HuH-7.5 (cell line): ENCODE data around the gene DCANP1.

Experiments
- DNase-seq: peaks from one replicate; pipeline ENCODE4 v3.0.0; 2011; ENCODE audit warnings: low spot score

The DCANP1 gene

GRCh38 chr5:135423146-135423845 lies 23.9 kb downstream of the DCANP1 start:
- no peak for DNase-seq

- no peak for DNase-seq
Measured at GRCh38 chr5:135422419-135422818, 24.7 kb downstream of the DCANP1 start.

- DNase-seq, result no peak
Measured at GRCh38 chr5:135417083-135417482, 30.1 kb downstream of the DCANP1 start.

GRCh38 chr5:135405082-135405481 lies 42.1 kb downstream of the DCANP1 start:
- DNase-seq, result no peak

DNA sequence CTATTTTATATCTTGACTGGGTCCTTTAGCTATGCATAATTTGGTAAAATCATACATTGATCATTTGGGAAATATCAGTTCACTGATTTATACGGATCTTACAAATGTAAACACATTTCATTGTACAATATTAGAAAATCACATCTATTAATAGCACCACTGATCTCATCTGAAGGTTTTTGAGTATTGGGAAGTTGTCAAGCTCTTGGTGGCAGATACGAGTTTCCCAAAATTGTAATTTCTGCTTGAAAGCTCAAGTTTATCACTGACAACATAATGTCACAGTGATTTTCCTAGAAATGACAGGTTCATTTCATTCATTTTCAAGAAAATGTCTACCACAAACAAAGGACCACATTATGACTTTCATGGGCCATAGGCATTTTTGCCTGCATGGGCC lies 45.1 kb downstream of the DCANP1 start:
- no peak for DNase-seq

DNA sequence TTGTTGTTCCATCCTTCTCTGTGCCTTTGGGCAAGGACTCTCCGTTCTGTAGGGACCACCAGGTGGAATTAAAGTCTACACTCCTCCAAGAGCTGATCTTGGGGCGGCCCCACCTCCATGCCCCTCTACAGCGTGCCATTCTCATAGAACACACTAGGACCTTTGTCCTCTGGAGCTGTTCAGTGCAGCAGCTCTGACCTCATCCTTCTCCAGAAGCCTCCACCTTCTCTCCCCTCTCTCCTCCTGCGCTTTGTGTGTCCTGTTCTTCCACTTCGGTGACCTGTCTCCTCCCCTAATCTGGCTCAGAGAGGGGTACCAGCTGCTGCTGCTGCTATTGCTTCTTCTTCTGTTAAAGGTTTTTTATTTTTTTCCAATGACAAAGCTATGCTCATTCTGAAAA lies 46.3 kb downstream of the DCANP1 start:
- no peak for DNase-seq

DNA sequence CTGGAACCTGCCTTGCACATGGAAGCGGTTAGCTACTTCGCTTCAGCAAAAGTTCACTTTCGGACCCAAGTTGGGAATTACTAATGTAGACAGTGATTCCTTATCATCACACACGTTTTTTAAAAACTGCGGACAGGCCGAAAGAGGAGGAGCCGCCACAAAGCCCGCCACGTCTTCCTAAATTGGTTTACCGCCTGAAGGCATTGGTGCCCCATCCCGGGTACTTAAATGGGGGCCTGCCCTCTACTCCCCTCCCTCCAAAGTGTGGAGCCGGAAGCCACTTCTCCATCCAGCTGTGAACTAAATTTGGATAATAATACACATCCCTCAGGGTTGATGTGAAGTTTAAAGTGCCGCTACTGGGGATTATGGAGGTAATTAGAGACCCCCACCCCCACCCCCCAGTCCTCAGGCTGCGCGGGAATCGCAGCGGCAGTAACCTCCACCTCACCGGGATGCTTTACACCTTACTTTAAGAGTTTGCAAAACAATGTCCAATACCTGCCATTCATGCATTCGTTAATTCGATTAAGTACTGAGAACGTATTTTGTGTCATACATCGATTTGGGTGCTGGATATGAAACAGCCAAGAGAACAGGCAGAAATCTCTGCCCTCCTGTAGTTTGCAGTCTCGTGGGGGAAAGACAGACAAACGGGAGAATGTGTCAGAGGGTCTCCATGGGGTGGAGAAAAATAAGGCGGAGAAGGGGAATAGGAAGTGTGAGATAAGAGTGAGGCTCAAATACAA lies 47.2 kb downstream of the DCANP1 start:
- no peak for DNase-seq

DNA sequence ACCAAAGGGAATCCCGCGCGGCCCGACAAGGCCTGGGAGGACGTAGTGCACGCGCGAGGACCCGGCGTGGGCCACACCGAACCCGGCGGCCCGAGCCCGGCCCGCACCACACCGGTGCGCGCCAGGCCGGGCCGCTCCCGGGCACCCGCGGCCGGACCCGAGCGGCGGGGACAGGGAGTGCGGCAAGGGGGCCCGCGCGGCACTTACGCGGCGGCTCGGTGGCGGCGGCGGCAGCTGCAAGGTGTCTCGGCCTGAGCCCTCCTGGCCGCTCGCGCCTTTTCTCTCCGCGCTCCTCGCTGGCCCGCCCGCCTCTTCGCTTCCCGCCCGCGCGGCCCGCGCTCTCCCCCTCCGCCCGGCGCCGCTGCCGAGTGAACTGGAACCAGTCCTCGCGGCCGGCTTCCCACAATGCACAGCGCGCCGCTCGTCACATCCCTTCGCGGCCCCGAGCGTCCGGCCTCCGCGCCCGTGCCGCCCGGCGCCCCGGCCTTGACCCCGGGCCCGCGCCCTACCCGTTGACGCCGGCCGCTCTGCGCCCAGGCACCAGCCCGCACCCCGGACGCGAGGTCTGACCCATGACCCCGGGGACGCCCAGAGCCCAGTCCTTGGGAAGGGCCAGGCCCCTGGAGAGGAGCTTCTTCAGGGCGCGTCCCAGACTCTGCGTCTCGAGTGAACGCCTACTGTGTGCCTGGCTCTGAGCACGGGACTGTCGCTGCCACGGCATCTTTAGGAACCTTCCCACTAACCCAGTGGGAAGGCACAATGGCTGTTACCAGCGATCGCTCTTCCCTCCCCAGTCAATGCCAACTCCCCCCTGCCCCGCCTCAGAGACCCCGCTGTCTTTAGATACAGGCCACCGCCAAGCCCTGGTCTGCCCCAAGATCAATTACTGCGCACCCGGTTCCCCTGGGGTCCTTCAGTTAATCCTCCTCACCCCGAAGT lies 48.0 kb downstream of the DCANP1 start, which contains the start of gene MACROH2A1:
TSS of gene MACROH2A1 (minus strand) at position 377 of the 939 bp plus-strand sequence. CDS start 10,138 bp downstream, outside the sequence.
- DNase-seq, result peak; percentile 67

GRCh38 chr5:135398160-135398854 lies 48.8 kb downstream of the DCANP1 start:
- peak; percentile 52 for DNase-seq

- no peak for DNase-seq
Measured at GRCh38 chr5:135397084-135397483, 50.1 kb downstream of the DCANP1 start.

DNA sequence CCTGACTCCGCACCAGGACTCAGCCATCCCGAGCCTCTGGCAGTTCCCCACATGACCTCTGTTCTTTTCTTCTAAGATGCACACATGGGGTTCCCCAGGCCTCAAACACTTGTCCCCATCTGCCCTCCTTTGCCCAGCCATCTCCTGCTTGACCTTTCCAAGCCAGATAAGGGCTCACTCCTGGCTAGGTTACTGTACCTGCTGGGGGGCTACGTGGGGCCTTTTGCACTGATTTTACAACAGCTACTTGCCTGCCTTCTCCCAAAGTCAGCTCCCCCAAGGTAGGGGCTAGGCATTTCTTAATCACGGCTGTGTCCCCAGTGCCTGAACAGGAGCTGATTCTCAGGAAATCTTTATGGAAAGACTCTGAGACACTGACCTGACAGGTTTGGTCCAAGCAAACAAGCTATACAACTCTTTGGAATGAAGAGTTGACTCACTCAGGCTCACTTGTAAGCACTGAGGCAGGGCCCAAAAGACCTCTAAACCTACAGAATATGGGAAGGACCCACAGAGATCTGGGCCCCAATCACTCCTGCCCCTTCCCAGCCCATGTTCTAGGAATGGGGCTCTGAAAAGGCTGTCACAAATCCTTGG lies 50.6 kb downstream of the DCANP1 start:
- no peak for DNase-seq

DNA sequence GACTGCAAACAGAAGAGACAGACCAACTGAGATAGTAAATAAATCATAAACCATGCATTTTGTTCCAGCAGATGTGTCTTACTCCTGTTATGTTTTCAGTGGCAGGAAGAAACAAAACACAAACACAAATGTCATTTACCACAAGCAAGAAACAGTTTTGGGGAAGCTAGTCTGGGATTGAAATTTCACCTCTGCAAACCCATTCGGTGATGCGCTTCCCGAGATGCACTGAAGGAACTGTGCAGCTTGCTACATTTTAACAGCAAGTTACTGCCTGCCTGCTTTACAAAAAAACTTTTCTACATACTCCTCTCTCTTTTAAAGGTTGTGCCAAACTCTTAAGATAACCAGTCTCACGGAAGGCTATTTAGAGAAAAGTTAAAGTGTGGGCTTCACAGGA lies 51.3 kb downstream of the DCANP1 start:
- no peak for DNase-seq

DNA sequence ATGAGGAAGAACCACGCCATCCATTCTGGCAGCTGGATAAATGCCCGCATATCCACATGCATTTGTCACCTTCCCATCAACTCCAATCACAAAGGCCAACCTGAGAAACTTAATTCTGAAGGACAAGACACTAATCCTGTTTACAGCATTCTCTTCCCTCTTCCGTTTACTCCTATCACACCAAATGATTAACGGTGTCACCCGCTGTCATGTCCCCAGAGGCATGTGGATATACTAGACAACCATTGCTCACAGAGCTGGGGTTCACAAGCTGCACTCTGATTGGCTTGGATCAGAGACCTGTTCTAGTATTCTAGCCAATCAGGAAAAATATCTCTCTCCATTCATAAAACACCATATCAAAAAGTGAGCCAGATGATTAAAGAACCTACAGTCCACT lies 51.7 kb downstream of the DCANP1 start:
- no peak for DNase-seq
